ENCODE data around the gene HEXIM1. TPM values are rescaled to one million over a fixed set of nuclear protein-coding genes. Genes with fewer than 3 reads are reported as not detected.

The HEXIM1 gene
- total RNA-seq, 1 donor from 2014 or later = 29.5 TPM

GRCh38 chr17:45125509-45125908 is 22.8 kb upstream of the HEXIM1 start:
- no peak for DNase-seq (ENCODE audit: low read depth, low spot score)
- H3K36me3 Mint-ChIP-seq (ENCODE audit: low read depth) = no peaks in the 10 kb centered on the region
- H3K27ac Mint-ChIP-seq (ENCODE audit: unreplicated experiment) = no peak overlapping the region
- no peak overlapping the region for H3K4me3 Mint-ChIP-seq
- TF ChIP-seq CTCF (conservative IDR thresholded peaks at IDR 0.05) = no peak
- no peaks in the 10 kb centered on the region for H3K9me3 Mint-ChIP-seq
- peaks cover 16% of the 10 kb centered on the region for H3K4me1 Mint-ChIP-seq
- H3K27me3 Mint-ChIP-seq (ENCODE audit: low read depth) = no peaks in the 10 kb centered on the region

DNA sequence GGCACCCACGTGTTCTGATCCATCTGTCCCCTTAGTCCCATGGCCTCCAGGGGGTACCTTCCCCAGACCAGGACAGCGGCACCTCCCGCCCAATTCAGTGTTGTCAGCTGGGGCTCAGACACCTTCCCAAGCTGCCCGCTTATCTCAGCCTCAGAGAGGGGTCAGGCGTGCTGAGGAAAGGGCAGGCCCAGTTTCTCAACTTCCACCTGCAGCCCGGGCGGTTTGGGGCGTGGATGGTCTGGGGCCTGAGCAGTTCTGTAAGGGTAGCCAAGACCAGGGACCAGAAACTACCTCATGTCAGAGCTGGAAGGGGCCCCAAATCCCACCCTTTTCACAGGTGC is 21.1 kb upstream of the HEXIM1 start:
- no peak overlapping the region for H3K27ac Mint-ChIP-seq (ENCODE audit: unreplicated experiment)
- no peaks in the 10 kb centered on the region for H3K36me3 Mint-ChIP-seq (ENCODE audit: low read depth)
- no peak for DNase-seq (ENCODE audit: low read depth, low spot score)
- no peak overlapping the region for H3K4me3 Mint-ChIP-seq
- TF ChIP-seq CTCF (conservative IDR thresholded peaks at IDR 0.05) = no peak
- H3K9me3 Mint-ChIP-seq = no peaks in the 10 kb centered on the region
- H3K4me1 Mint-ChIP-seq = peaks cover 16% of the 10 kb centered on the region
- no peaks in the 10 kb centered on the region for H3K27me3 Mint-ChIP-seq (ENCODE audit: low read depth)

DNA sequence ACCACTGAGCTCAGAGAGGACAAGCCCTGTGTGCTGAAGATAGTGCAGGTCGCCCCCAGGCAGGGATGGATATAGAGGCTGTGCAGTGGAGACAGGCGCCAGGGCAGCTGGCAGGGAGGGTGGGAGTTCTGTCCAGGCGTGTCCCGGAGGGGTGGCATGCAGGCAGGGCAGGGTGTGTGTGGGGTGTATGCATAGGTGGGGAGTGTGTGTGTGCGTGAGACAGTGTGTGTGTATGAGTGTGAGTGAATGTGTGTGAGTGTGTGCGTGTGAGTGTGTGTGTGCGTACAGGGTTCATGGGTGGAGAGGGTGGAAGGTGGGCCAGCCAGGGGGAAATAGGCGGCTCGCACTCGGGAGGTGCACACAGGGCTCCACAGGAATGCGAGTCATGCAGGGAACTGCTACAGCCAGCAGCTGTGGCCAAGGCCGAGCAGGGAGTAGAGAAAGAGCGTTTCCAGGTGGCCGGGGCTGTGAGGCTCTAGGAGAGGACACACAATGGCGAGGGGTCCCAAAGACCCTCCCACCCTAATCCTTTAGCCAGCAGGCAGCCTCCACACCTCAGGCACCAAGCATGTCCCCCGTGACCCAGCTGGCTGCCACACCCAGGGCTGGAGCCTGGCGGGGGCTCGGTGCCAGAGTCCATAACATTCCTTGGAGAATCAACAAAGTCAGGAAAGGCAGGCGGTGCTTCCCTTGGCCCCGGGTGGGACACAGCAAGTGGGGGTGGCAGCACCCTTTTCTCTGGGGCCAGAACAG is 20.6 kb upstream of the HEXIM1 start:
- Mint-ChIP-seq H3K36me3 (ENCODE audit: low read depth) (no peaks in the 10 kb centered on the region), H3K9me3 (no peaks in the 10 kb centered on the region), H3K27me3 (ENCODE audit: low read depth) (no peaks in the 10 kb centered on the region), H3K27ac (ENCODE audit: unreplicated experiment) (peak overlapping the region; percentile 88), H3K4me1 (peaks cover 12% of the 10 kb centered on the region), H3K4me3 (no peak overlapping the region)
- DNase-seq (ENCODE audit: low read depth, low spot score) = no peak
- no peak for TF ChIP-seq CTCF (conservative IDR thresholded peaks at IDR 0.05)

DNA sequence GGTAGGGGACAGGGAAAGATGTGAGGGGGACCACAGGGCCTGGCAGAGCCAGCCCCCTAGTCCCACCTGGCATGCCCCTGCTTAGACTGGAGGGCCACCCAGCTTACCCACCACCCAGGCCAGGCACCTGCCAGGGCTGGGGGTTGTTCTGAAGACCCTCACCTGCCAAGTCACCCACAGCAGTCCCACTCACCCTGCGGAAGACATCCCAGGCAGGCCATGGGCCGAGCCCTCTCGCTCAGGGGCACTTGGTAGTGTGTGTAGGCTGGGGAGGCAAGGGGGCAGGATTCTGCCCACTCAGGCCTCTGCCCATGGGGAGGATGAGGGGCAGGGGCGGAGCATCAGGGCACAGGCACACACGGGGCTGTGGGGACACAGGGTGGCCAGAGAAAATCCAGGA is 19.9 kb upstream of the HEXIM1 start:
- H3K27me3 Mint-ChIP-seq (ENCODE audit: low read depth) = no peaks in the 10 kb centered on the region
- H3K4me1 Mint-ChIP-seq = peaks cover 8% of the 10 kb centered on the region
- no peak for DNase-seq (ENCODE audit: low read depth, low spot score)
- H3K9me3 Mint-ChIP-seq = no peaks in the 10 kb centered on the region
- H3K36me3 Mint-ChIP-seq (ENCODE audit: low read depth) = no peaks in the 10 kb centered on the region
- TF ChIP-seq CTCF (conservative IDR thresholded peaks at IDR 0.05) = no peak
- H3K27ac Mint-ChIP-seq (ENCODE audit: unreplicated experiment) = no peak overlapping the region
- no peak overlapping the region for H3K4me3 Mint-ChIP-seq

GRCh38 chr17:45128989-45129388 is 19.3 kb upstream of the HEXIM1 start:
- DNase-seq (ENCODE audit: low read depth, low spot score) = no peak
- Mint-ChIP-seq H3K4me3 (no peak overlapping the region), H3K27ac (ENCODE audit: unreplicated experiment) (no peak overlapping the region), H3K4me1 (peaks cover 7% of the 10 kb centered on the region), H3K9me3 (no peaks in the 10 kb centered on the region), H3K27me3 (ENCODE audit: low read depth) (no peaks in the 10 kb centered on the region), H3K36me3 (ENCODE audit: low read depth) (no peaks in the 10 kb centered on the region)
- TF ChIP-seq CTCF (conservative IDR thresholded peaks at IDR 0.05) = no peak
